HEK293T (cell line): ENCODE results near the gene KIF21A.

ENCODE experiments used
- CTCF ChIA-PET: fragments of 350-600 bp; formaldehyde crosslinking; extraction: SDS; loops from one replicate; lab custom pipeline; 2021; ENCODE audit warnings: antibody characterized with exemption, inconsistent platforms; lab: Yijun Ruan, JAX
- POLR2A ChIA-PET: fragments of 350-600 bp; formaldehyde crosslinking; extraction: SDS; loops from one replicate; lab custom pipeline; 2020; ENCODE audit warnings: antibody characterized with exemption, inconsistent platforms; lab: Yijun Ruan, JAX
- DNase-seq: peaks from one replicate; pipeline ENCODE4 v3.0.0; 2012; ENCODE audit warnings: mixed read lengths; ENCODE audit errors: extremely low spot score
- ARNT ChIP-seq: fragments of 450-650 bp; IDR thresholded peaks from 2 replicates; pipeline ENCODE4 v1.6.1; 2017; ENCODE audit warnings: mild to moderate bottlenecking
- BHLHE40 ChIP-seq: fragments of 450-650 bp; IDR thresholded peaks from 2 replicates; pipeline ENCODE4 v1.6.1; 2016; ENCODE audit warnings: mild to moderate bottlenecking, moderate library complexity, borderline replicate concordance
- CTBP1 ChIP-seq: fragments of 450-650 bp; IDR thresholded peaks from 2 replicates; pipeline ENCODE4 v1.6.1; 2016; ENCODE audit warnings: borderline replicate concordance
- ELF4 ChIP-seq: fragments of 450-650 bp; IDR thresholded peaks from 2 replicates; pipeline ENCODE4 v1.6.1; 2017; ENCODE audit warnings: antibody characterized with exemption
- FOXA1 ChIP-seq: fragments of 450-650 bp; IDR thresholded peaks from 2 replicates; pipeline ENCODE4 v1.6.1; 2016; ENCODE audit warnings: mild to moderate bottlenecking
- FOXK2 ChIP-seq: fragments of 450-650 bp; IDR thresholded peaks from 2 replicates; pipeline ENCODE4 v1.6.1; 2016; ENCODE audit warnings: mild to moderate bottlenecking
- FOXM1 ChIP-seq: fragments of 450-650 bp; IDR thresholded peaks from 2 replicates; pipeline ENCODE4 v1.6.1; 2017; ENCODE audit warnings: mild to moderate bottlenecking, borderline replicate concordance
- HDGF ChIP-seq: fragments of 450-650 bp; IDR thresholded peaks from 2 replicates; pipeline ENCODE4 v1.6.1; 2017; ENCODE audit warnings: antibody characterized with exemption, borderline replicate concordance
- L3MBTL2 ChIP-seq: fragments of 450-650 bp; conservative IDR thresholded peaks from 2 replicates; pipeline ENCODE4 v1.6.1; 2016; ENCODE audit warnings: mild to moderate bottlenecking
- LEF1 ChIP-seq: fragments of 450-650 bp; IDR thresholded peaks from 2 replicates; pipeline ENCODE4 v1.6.1; 2017; ENCODE audit warnings: mild to moderate bottlenecking, borderline replicate concordance
- NFRKB ChIP-seq: fragments of 450-650 bp; IDR thresholded peaks from 2 replicates; pipeline ENCODE4 v1.6.1; 2016; ENCODE audit warnings: mild to moderate bottlenecking, moderate library complexity
- SP1 ChIP-seq: fragments of 450-650 bp; IDR thresholded peaks from 2 replicates; pipeline ENCODE4 v1.6.1; 2017
- SUZ12 ChIP-seq: fragments of 450-650 bp; IDR thresholded peaks from 2 replicates; pipeline ENCODE4 v1.6.1; 2016; ENCODE audit warnings: mild to moderate bottlenecking
- TARDBP ChIP-seq: fragments of 450-650 bp; IDR thresholded peaks from 2 replicates; pipeline ENCODE4 v1.6.1; 2016
- ZNF384 ChIP-seq: fragments of 450-650 bp; IDR thresholded peaks from 2 replicates; pipeline ENCODE4 v1.6.1; 2016
- TF ChIP-seq, protein P1 (sequence below): fragments of 450-650 bp; IDR thresholded peaks from 2 replicates; pipeline ENCODE4 v1.6.1; 2016

The KIF21A gene

DNA sequence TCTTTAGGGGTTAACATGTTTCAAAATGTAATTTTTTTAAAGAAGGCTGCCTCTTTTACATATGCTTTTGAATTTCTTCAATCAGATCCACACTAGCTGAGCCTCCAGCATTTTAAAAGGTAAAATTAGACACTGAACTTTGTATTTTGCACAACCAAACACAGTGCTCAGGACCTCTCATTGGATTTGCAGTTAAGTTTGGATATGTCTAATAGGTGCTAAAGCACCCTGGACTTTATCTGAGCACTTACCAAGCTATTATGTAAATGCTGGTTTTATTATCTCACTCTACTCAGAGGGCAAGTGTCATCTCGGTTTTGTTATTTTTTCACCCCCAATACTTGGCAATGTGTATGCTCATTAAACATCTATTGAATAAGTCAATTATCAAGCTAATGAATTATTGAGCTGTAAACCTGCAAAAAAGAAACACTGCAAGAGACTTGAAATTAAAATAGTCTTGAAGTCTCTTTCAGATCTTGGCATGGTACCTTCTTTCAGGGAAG, 150.7 kb downstream of the KIF21A start:
- DNase-seq, result no peak
- ChIA-PET CTCF (interaction anchor here (0.6 to 1.0 kb wide), 2 partner anchors 19 to 471 kb away, joined by 4 to 5 read pairs; no protein-coding TSS in a partner anchor), POLR2A (no interaction called here)
- TF ChIP-seq LEF1 (no peak), ZNF384 (no peak), FOXK2 (no peak), ARNT (no peak), ELF4 (no peak), L3MBTL2 (no peak)

DNA sequence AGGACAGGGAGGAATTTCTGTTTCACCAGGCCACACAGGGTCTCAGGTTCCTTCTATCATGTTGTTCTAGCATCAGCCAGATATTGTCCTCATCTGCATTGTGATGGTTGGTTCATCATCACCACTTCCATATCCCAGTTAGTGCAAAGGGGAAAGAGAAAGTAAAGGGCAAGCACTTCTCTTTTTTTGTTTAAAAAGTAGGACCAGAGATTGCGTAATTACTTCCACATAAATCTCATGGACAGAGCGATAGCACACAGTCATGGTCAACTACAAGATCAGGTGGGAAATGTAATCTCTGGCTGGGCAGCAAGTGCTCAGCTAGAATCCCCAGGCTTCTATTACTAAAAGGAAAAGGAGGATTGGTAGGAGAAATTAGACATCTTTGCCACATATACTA, 155.1 kb downstream of the KIF21A start:
- no peak for TF ChIP-seq CTBP1
- TF ChIP-seq ZNF384, result no peak
- no peak for TF ChIP-seq HDGF
- no peak for TF ChIP-seq SUZ12
- no peak for TF ChIP-seq FOXA1
- TF ChIP-seq SP1, result no peak
- TF ChIP-seq, protein P1, sequence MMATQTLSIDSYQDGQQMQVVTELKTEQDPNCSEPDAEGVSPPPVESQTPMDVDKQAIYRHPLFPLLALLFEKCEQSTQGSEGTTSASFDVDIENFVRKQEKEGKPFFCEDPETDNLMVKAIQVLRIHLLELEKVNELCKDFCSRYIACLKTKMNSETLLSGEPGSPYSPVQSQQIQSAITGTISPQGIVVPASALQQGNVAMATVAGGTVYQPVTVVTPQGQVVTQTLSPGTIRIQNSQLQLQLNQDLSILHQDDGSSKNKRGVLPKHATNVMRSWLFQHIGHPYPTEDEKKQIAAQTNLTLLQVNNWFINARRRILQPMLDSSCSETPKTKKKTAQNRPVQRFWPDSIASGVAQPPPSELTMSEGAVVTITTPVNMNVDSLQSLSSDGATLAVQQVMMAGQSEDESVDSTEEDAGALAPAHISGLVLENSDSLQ, result no peak
- TF ChIP-seq NFRKB, result no peak
- TF ChIP-seq TARDBP, result no peak
- TF ChIP-seq ELF4, result no peak
- TF ChIP-seq FOXM1, result no peak
- TF ChIP-seq BHLHE40, result no peak
- TF ChIP-seq LEF1, result no peak
- no peak for TF ChIP-seq FOXK2
- TF ChIP-seq L3MBTL2, result no peak
- TF ChIP-seq ARNT, result no peak
- ChIA-PET POLR2A (no interaction called here), CTCF (no interaction called here)
- no peak for DNase-seq

DNA sequence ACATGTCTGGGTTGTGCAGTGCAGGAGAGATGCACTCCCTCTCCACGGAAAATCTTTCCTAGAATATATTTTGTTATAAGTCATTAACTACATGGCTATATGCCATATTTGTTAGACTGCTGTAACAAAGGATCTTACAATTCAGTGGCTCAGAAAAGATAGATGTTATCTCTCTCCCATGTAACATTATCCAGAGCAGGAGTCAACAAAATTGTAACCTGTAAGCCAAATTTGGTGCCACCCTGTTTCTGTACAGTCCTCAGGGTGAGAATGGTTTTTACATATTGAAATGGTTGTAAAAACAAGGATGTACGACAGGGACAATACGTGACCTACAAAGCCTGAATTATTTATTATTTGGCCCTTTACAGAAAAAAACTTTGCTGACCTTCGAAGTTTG, 155.5 kb downstream of the KIF21A start:
- TF ChIP-seq SUZ12 (no peak), HDGF (no peak), L3MBTL2 (no peak), ZNF384 (no peak), ELF4 (no peak), SP1 (no peak), ARNT (no peak), FOXM1 (no peak), TARDBP (no peak), BHLHE40 (no peak), FOXA1 (no peak)
- TF ChIP-seq, protein P1, result no peak
- no peak for DNase-seq
- CTCF ChIA-PET, result no interaction called here
- POLR2A ChIA-PET, result no interaction called here

DNA sequence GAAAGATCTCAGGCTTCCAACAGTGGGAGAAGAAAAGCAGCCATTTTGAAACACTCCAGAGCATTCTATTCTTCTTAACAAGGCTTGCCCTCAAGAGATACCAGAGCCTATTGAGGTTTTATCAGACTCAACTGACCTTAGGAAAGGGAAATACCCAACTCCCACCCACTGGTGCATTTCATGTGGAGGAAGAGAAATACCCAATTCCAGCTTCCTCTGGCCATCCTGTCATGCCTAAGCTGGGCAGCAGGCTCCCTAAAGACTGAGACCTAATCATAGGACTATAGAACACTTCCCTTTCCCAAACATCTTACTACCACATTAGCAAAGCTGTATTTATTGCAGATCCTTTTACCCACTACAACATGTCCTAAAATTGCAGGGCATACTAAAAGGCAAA, 164.5 kb downstream of the KIF21A start:
- CTCF ChIA-PET, result no interaction called here
- no peak for DNase-seq
- POLR2A ChIA-PET, result no interaction called here
- TF ChIP-seq CTBP1 (no peak), FOXA1 (no peak), L3MBTL2 (no peak), LEF1 (no peak), ZNF384 (no peak), HDGF (no peak), TARDBP (no peak), FOXK2 (no peak), ARNT (no peak), ELF4 (no peak), FOXM1 (no peak), SP1 (no peak)
- TF ChIP-seq, protein P1, result no peak

DNA sequence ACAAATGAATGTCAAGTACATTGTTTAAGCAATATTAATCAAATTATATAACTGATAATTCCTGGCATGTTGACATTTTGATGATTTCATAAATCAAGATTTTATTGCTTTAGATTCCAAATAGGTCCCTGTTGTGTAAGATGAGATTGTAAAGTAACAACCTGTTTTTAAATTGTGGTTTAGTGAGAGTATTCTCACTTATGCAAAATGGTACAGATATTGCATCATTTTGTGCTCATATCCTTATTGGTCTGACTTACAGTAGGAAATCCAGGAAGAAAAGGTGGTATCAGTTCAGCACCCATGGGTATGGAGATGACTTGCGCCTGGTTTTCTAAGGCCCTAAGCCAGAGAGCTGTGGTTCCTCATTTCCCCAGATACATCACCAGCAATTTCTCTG, 165.5 kb downstream of the KIF21A start:
- CTCF ChIA-PET, result no interaction called here
- no peak for TF ChIP-seq FOXA1
- TF ChIP-seq, protein P1, result peak; percentile 71
- POLR2A ChIA-PET, result no interaction called here
- no peak for DNase-seq

DNA sequence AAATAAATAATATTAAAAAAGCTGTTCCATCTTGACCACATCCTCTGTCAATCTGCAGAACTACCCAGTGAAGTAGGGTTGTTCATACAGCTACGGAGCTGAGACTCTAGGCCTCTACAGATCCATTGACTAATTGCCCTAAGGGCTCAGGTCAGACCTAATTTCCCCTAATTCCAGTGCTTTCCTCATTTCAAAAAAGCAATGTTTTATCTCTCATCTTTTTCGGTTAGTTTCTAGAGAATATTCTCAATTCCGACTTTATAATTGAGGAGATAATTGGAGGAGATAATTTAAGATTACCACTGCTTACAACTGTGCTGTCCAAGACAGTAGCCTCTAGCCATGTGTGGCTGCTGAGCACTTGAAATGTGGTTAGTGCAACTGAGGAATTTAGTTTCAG, 167.1 kb downstream of the KIF21A start:
- TF ChIP-seq ELF4, result no peak
- no peak for TF ChIP-seq HDGF
- no peak for TF ChIP-seq SUZ12
- no peak for TF ChIP-seq CTBP1
- TF ChIP-seq SP1, result no peak
- TF ChIP-seq LEF1, result no peak
- no peak for TF ChIP-seq ARNT
- no peak for TF ChIP-seq FOXK2
- TF ChIP-seq L3MBTL2, result no peak
- TF ChIP-seq FOXA1, result no peak
- TF ChIP-seq ZNF384, result no peak
- TF ChIP-seq FOXM1, result no peak
- TF ChIP-seq, protein P1, result no peak
- TF ChIP-seq BHLHE40, result no peak
- TF ChIP-seq TARDBP, result no peak
- ChIA-PET CTCF (no interaction called here), POLR2A (interaction anchor here (1.4 kb wide), 1 partner anchor 960 kb away, joined by 3 read pairs; the partner anchor contains the start of gene ALG10B)
- no peak for DNase-seq
